ENCODE results near the gene MAST4.

MAST4 gene

DNA sequence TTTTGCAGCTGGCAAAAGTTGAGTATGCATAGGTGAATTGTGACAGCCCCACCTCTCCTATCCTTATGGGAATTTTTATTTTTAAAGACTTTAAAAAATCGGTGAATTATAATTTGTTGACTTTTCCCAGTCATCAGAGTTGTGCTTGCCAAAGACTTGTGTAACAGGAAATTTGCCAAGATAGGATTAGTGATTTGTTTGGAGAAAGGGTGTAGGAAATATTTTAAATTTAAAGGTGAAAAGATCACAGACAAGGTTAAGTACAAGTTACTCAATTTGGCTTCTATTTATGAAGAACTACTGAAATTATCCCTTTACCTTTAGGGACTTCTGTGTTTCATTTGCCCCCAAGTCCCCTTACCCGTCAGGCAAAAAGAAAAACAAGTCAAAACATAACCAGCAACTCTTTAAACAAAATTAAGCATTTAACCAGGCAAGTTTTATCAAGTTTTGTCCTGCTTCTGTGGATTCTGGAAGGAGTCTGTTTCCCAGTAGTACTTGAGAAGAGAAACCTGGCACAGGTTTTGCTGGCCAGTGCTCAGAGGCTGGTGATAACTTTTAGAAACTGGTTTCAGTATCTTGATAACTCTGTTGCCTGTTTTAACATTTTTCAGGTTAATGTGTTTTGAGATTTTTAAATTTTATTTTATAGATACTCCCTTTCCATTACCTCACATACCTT, 285.4 kb downstream of the MAST4 start:
- DNase-seq: no peak

DNA sequence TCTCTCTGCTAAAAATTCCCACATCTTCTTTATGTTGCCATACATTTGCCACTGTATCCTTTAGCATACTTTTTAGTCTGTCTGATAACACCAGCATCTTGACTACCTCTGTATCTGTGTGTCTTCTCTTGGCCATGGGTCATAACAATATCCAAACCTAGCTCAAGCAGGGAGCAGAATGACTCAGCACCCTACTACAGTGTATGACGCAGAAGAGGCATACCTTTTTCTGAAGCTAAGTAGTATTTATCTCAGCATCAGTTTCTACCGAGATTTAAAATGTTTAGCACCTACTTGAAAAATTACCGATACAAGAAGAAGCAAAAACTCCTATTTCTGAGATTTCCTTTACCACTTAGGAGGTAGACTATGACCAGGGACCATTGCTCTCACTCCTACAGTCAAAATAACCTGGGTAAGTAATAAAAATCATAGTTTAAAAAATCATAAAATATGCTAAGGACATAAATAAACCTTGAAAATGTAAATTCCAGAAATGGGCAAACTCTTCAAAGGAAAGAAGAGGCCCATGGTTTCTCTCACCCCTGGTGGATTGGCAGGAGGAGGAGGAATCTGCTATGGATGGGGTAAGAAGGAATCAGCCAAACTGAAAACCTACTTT, 286.5 kb downstream of the MAST4 start:
- no peak for DNase-seq

DNA sequence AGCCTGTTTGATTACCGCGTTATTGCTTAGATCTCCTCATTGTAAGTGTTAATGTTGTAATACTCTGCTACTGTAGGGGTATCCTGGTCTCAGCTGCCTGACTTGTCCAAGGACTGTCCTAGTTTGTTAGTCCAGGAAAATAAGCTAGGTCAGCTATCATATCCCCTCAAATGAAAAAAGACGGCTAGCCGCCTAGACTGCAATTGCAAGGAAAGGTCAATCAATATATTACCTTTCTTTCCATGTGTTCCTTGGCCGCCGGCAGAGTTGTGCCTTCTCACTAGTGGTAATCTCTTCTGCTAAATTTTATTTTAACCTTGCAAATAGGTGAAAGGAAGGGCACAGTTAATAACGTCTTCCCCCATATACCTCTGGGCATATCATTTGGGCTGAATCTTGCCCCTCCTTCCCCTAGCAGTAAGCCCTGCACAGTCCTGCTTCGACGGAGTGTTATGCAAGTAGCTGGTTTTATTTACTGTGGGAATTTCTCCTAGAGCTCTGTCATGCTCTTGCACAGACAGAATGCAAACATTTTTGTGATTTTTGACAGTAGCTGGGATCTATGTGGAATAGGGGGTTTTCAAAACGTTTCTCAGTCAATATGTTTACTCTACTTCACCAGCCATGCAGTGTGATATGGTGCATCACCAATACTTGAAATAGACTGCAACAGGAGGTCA, 288.5 kb downstream of the MAST4 start:
- DNase-seq: no peak

DNA sequence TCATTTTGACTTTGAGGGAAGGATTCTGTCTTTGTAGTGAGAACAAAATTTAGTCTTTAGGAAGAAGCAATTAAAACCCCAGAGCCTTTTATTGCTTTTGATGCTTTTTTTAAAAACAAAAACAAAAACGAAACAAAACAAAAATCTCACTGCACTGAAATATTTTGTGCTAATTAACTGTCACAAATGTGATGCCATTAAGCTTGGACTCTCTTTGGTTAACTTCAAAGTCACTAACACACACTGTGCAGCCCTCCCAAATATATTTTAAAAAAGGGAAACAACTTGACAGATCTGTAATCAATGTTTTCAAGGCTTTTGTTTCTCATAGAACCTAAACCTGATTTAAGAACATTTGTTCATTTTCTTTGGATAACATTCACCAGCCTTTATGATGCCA, 290.7 kb downstream of the MAST4 start:
- DNase-seq: no peak

DNA sequence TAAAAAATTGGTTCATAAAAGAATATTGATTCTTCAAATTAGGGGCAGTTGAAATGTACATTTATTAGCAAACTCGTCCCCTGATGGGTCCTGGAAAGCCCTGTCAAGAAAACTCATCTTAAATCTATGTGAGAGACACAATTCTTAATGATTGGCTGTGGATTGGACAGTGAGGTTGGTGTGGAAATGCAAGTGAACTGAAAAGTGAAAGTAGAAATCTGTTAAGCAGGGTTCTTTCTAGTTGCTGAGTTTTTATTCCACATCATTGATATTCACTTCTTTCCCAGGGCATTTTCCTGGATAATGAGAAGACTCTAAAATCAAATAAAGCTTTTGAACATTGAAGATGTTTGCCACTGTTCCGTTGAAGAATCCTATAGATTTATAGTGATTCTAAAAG, 292.4 kb downstream of the MAST4 start:
- no peak for DNase-seq

DNA sequence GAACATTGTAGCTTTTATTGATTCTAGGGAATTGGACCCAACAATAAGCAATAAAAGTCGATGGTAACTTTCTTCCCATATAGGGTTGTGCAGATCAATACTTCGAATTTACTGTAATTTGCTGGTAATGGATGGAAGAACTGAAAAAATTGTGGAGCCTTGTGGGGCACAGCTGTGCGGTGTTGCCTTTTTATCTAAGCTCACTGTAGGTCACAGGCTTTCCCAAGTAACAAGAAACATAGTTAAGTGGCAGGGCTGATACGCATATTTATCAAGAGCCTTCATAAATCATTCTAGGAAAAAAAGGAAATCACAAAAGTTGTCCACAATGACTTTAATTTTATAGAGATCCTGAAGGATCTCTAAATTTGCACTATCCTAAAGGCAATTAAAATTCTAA, 292.9 kb downstream of the MAST4 start:
- DNase-seq: no peak

DNA sequence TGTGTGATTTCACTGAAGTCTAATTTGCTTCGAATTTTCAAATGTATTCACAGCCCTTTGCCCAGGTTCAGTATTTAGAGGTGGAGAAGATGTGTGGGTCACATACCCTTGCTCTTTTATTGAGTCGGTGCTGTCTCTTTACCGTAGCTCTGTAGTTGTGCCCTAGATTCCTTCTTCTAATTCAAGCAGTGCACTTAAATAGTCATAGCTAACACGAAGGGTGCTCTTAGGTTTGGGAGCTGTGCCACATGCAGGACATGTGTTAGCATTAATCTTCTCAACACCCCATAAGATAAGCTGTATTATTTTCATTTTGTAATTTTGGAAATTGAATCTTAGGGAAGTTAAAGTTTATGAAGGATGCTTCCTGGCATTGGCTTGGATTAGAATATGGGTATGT, 293.3 kb downstream of the MAST4 start:
- DNase-seq: no peak

DNA sequence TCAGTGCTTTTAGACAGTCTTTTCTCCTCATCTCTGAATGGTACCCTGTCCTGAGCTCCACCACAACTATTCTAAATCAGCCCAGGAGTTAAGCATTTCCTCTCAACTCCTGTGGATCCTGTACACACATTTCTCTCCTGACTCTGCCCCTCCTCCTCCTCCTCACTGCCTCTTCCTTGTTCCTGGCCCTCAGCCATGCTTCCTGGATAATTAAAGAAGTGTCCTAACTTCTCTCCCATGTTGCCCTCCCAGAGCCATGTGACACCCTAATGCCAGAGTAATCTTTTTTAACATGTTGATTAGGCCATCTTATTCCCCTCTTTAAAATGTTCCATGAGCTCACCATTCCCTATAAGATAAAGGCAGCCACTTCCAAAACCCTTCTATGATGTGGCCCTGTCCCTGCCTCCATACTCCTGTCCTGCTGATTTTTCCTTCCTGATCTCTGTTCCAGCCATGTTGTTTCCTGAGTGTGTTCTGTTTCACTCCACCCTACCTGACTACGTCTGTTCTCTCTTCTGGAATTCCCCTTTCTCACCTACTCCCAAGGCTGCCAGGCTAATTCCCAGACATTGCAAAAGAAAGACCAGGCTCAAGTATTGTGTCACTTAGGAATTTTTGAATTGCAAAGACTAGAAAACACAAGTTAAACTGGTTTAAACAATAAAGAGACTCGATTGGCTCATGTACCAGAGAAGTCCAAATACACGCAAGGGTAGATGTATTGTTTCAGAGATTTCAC, 295.2 kb downstream of the MAST4 start:
- no peak for DNase-seq

DNA sequence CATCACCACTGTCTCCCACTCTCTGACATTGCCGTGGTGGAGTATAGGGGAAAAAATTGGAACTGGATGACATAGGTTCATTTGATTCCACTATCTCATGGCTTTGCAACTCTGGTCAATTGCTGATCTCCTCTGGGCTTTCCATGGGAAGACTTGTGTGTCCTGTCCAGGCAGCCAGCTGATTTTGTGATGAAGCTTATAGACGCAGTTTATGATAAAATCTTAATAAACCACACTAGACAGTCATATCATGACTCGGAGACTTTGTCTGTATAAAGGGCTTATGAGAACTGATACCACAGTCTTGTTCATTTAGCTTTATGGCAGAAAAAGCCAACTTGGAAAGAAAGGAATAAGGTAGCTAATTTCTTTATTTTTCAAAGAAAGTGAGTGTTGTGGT, 296.5 kb downstream of the MAST4 start:
- no peak for DNase-seq

DNA sequence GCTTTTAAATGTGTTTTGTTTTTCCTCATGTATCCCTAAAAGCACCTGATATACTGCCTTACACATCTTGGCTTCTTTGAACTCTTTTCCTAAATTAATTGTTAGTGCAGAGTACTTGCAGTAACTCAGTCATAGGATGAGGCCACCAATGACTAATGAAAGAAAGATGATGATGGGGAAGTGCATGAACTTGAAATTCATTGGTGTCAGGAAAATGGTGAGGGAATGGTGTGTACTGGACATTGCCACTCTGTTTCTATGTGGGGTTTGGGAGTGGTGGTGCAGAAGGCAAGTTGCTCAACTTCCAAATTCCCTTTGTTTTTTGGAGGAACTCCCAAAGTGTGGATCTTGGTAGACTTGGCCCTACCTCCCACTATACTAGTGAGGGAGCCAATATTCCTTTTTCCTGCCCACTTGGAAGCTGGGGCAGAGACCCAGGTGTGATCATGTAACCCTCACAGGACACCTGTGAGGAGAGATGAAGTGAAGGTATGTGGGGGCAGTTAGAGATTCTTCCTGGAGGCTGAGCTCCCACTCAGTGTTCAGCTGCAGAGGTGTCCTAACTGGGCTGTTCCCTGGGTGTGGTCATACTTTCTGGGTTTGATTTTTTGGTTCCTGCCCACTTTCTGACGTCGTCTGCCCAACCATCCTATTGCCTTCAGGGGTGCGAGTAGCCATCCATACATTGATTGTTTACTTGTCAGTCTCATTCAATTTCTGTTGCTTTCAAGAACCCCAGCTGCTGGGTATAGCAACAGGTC, 298.5 kb downstream of the MAST4 start:
- no peak for DNase-seq

DNA sequence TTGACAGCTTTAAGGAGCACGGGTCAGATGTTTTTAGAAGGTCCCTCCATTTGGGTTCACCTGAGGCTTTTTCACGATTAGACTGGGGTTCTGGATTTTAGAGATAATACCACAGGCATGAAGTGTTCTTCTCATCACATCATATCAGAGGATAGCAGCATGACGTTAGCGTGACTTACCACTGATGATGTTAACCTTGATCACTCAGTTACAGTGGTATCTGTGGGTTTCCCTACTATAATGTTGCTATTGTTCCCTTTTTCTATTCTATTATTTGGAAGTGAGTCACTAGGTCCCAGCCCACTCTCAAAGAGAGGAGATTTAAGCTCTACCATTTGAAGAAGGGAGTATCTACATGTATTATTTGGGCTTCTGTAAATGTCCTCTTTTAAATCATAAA, 300.0 kb downstream of the MAST4 start:
- DNase-seq: no peak

DNA sequence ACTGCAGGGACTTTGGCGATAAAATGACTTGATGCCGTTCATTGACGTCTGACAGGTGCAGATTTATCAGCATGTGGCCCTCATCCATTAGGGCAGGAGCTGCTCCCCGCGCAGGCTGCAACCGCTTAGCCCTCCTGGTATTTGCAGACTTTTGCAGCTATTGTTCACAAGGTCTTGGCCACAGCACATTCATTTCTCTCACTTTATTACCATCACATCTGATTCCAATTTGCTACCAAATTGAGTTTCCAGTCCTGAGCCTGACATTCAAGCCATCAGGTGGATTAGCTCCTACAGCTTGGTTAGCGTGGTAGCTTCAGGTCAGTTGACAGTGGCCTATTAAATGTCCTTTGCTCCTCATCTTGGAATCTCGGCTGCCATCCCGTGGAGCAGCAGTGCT, 301.2 kb downstream of the MAST4 start:
- no peak for DNase-seq

DNA sequence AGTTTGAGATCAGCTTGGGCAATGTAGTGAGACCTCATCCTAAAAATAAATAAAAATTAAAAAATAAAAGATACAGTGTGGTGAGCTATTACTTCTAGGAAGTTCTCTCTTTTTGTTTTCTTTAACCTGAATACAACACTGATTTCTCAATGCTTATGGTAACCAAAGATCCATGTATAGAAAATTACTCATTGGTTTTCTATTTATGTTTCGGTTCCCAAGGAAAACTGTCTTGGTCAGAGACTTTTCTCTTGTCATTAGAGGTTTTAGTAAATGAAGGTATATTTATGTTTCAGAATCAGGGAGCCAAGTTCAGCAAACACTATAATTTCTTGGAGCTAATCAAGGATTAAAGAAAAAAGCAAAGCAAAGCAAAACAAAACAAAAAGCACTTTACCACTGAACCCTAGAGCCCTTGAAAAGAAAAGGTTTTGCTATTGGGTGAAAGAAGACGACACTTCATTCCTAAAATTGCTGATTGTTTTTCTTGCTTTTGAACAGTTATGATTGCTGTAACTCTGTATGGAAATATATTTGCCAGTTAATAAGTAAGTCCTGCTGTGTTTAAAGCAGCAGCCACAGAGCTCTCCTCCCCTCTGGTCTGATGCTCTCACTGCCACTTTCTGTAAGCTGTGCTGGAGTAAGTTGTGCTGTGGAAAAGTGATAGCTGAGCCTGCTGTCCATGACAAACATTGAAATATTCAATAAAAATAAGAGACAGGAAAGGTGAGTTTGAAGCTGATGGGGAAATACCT, 302.2 kb downstream of the MAST4 start:
- no peak for DNase-seq

DNA sequence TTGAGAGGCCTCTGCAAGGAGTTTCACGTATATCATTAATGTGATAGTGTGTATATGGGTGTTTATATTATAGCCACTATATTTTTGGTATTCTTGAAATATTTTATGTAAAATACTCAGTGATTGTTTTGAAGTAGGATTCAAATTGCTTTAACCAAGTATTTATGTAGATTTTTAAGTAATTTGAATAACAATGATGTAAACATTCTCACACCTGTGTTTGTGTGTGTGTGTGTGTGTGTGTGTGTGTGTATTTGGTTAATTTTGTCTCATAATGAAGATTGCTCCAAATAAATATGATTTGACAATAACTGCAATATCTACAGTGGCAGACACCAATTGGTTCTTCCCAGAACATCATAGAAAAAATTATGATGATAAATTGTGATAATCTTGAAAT, 307.0 kb downstream of the MAST4 start:
- DNase-seq: no peak

DNA sequence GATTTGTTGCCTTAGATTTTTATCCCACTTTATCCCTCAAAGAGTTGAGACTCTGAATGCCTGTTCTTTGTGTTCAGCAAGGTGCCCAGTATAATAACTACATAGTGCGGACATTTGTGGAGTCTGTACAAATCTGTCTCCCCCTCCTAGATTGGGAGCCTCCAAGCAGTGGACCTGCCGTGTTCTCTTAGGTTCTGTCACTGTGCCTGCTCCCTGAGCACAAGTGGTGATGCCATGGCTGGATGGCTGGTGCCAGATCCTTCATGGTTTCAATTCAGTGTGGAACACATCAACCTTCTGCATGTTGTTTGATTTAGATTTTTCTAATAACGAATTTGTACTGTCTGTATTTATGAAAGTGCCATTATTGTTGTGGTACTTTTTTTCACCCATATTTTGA, 307.5 kb downstream of the MAST4 start:
- no peak for DNase-seq

DNA sequence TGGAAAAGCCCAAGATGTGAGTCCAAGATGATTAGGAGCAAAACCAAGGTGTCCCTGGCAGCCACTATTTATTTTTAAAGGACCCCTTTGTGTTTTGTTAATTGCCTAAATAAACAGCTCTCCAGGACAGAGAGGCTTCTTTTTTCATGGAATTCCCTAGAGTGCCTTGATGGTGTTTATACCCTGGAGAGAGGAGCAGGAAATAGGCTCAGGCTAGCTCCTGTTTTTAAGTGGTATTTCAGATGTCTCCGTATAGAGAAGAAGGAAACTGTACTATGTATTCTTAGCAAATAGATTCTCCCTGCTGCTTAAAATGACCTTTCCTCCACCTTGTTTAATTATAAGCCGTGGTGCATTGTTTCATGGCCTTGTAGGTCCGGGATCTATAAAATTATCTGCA, 308.0 kb downstream of the MAST4 start:
- DNase-seq: no peak

DNA sequence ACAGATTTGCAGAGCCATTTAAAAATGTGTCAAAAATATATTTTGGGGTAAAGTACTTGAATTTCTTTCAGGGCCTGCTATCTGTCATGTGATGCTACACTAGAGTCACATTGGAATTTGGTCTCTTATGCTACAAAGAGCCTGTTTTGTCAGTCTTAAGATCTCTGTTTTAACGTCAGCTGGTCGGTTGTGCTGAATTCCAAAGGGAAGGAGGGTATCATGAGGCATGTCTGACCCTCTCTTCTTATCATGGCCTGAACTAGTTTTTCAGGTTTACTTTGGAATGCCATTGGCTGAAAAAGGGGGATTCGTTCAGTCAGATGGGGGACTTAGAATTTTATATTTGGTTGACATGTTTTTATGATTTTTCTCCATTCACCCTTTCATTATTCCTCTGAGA, 309.8 kb downstream of the MAST4 start:
- no peak for DNase-seq

DNA sequence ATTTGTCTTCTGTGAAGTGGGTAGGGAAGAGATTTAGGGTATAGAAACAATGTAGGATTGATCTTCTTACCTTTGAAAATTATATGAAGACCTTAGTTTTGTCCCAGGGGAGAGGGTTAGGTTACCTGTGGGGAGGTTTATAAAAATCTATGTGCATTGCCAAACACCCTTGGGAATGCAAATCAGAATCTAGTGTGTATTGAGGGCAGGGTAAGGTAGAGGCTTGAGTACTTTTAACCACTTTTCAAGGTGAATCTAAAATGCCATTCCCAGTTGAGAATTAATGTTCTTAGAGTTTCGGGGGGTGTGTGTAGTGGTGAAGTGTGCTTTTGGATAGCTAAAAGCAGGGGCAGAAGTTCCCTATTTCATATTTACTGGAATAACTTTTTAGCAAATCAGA, 312.0 kb downstream of the MAST4 start:
- DNase-seq: no peak

DNA sequence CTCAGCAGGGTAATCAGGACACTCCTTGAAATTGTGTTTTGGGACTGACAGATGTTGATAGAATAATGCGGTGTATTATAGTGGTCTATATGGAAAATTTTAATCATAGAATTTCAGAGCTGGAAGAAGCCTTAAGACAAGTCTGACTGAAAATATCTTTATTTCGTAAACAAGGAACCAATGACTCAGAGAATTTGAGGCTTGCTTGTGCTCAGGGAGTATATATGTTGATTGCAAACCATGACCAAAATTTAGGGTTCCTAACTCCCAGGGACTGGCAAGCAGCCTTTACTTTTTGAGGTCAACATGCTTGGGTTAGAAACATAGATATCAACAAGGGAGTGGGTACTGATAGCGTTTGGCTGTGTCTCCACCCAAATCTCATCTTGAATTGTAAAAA, 313.2 kb downstream of the MAST4 start:
- no peak for DNase-seq

DNA sequence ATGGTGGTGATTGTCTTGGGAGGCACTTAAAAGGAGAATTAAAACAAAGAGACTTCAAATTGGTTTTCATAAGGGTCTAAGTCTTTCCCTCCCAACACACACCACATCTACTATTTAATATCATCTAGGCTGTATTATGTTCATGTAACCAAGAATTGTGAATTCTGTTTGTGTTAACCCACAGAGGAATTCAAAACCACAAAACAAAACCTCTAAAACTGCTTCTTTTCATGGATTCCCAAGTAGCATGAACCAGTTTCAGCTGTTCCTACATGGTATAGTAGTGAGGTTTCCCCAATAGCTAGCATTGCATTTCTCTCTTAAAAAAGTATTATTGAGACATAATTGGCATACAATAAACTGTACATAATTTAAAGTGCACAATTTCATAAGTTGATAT, 316.6 kb downstream of the MAST4 start:
- DNase-seq: no peak

DNA sequence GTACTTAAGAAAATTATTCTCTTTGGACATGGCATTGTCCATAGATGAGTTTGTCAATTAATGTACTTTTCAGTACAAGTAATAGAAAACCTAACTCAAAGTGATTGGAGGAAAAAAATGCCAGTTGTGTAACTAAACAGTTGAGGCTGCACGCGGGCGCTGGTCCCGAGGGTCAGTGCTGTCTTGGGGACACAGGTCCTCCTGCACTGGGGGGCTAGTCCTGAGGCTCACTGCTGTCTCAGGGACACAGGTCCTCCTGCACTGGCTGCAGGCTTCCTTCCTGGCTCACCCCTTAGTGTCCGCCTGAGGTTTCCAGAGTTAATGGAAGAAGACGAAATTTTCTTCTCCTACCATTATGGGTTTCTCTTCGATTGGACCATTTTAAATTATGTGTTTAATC, 319.3 kb downstream of the MAST4 start:
- no peak for DNase-seq

DNA sequence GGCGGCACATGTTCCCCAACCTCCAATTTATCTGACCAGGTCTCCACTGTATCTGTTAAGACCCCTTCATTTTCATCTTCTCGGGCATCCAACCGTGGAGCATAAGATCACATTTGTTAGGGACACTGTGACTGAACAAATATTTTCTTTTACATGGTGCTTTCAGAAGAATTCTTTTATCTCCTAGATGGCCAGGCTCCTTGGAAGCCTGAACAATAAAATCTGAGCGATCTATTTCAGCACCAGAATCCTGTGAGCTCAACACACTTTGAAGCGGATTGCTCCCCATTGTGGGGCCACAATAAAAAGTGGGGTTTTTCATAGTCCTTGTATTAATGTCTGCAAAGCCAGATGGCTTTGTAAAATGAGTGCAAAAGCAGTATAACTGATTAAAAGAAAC, 326.7 kb downstream of the MAST4 start:
- DNase-seq: no peak
